NCI-H345 treated with DMSO at 0.1 percent for 48 hours (cell line): ENCODE measurements around the gene RGS9.
A peak's percentile ranks its signal among the peaks of the same experiment; 100 is the strongest.
"Not testable (repeated sequence)": the region's sequence is repeated elsewhere in the genome, so short reads cannot be mapped to it uniquely, and the experiment has no call there.

Experiments
- DNase-seq: peaks from one replicate; lab custom pipeline; 2025; ENCODE audit not compliant: unreplicated experiment; lab: John Stamatoyannopoulos, UW

RGS9 gene

DNA sequence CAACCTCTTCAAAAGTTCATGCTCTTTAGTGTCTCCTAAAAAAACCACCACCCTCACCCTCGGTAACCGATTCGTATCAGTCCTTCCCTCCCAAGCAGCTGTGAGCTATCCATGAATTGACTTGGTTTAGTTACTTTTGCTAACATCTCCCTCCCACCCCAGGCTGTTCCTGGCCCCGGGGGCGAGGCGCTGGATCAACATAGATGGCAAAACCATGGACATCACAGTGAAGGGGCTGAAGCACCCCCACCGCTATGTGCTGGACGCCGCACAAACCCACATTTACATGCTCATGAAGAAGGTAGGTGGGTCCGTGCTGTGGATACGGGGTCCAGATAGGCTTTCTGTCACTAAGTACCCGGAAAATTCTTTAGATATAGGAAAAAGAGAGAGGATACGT lies 66.8 kb downstream of the RGS9 start:
- no peak for DNase-seq

DNA sequence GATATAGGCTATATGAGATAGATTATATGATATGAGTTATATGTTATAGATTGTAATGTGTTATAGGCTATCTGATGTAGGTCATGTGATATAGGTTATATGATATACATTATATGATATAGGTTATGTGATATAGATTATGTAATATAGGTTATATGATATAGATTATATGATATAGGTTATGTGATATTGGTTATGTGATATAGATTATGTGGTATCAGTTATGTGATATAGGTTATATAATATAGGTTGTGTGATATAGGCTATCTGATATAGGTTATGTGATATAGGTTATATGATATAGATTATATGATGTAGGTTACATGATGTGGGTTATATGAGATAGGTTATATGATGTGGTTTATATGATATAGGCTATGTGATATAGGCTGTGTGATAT lies 68.5 kb downstream of the RGS9 start:
- no peak for DNase-seq

DNA sequence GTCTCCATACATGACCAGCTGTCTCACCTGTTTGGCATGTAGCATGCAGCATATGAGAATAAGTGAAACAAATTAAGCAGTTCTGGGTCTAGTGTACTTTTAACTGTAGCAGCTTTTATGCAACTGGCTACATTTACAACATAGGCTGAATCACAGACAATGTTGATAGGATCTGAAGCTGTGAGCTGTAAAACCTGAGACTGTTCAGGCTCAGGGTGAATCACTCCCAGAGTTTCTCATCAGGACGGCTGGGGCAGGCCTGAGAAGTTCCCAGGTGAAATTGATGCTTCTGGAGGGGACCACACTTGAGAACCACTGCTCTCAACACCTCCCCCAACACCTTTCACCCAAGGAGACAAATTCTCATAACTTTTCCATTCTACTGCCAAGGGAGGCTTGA lies 70.3 kb downstream of the RGS9 start:
- not testable (repeated sequence) for DNase-seq

DNA sequence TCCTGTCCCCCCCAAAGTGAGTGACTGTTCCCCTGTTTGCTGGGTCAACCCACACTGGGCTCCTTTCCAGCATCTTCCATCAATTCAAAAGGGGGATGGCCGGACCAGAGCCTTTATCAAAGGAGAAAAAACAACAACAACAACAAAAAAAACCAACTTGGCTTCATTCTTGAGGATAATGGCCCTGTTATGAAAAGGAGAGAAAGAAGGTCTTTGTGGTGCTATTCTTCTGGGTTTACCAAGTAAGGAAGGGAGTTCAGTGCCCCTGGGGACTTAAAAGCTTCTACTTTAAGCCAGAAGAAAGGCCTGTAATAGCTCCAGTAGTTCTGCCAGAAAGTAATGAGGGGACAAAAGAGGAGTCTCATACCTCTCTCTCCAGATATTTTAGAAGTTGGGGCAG lies 71.5 kb downstream of the RGS9 start:
- DNase-seq: no peak

DNA sequence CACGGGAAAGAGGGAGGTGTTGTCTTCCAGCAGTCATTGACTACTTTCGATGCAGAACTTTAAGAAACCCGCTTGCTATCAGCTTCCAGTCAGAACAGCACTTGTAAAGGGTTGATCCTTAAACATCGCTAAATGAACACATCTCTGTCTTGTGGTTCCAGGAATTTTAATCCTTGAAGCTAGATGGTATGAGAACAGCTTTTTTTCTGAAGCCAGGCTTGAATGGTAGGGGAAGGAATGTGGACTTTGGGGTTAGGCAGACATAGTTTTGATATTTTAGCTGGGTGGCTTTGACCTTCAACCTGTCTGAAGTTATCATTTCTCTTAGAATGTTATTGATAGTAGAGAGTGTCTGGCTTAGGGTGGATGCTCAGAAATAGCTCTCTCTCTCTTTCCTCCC lies 81.1 kb downstream of the RGS9 start:
- DNase-seq: no peak

DNA sequence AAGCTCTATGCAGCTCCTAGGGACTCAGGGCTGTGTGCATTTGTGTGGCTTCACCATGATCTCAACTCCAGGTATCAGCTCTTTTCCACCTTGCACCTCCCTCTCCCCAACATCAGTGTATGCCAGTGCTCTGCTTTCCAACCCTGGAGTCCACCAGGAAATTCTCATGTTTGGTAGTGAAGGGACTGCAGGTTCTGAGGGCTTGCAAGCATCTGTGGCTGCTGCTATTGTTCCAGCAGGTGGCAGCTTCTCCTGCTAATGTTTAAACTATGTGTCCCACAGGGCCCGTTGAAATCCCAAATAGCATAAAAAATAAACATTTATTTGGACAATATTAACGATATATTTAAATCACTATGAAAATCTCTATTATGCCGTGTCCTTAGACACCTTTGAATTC lies 82.0 kb downstream of the RGS9 start:
- DNase-seq: no peak

DNA sequence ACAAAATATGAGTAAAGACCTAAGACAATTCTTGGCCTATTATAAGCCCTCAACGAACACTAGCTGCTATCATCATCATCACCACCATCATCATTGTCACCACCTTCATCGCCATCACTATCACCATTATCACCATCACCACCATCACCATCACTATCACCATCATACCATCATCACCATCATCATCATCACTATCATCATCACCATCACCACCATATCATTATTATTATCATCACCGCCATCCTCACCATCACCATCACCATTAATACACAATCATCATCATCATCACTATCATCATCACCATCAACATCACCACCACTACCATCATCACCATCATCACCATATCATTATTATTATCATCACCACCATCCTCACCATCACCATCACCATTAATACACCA lies 82.5 kb downstream of the RGS9 start:
- DNase-seq: no peak

DNA sequence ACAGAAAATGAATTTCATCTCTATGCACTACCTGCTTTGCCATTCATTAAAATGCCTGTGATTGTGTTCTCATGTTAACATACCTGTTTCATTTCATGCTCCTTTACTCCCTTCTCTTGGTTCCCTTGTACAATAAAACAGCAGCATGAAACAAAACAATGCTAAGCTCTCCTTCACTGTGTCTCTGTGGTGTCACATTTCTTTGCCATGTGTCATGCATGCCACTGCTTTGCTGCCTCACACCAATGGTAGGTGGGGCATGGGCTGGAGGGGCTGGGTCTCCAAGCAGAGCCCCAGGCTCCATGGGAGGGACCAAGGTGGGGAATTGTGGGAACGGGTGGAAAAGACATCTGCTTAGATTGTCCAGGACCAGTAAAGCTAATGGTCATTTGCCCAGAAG lies 83.6 kb downstream of the RGS9 start:
- no peak for DNase-seq

DNA sequence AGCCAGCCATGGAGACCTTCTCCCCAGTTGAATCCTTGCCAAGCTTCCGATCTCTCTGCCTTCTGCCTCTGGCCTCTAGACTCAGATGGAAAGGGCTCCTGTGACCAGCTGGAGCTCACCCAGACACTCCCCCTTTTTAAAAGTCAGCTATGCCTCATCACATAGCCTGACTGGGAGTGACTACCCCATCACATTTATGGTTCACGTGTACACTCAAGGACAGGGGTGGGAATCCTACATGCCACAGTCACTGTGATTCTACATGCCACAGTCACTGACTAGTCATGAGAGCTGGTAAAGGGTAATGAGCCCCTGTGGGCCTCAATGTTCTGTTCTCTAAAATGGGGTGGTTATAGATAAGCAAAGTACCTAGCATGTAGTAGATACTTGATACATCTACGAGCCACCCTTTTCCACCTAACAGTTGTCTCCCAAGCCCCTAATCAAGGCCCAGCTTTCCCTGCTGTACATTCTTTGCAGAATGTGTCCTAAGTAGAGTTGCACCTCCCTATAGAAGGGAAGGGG lies 85.1 kb downstream of the RGS9 start:
- DNase-seq: no peak

DNA sequence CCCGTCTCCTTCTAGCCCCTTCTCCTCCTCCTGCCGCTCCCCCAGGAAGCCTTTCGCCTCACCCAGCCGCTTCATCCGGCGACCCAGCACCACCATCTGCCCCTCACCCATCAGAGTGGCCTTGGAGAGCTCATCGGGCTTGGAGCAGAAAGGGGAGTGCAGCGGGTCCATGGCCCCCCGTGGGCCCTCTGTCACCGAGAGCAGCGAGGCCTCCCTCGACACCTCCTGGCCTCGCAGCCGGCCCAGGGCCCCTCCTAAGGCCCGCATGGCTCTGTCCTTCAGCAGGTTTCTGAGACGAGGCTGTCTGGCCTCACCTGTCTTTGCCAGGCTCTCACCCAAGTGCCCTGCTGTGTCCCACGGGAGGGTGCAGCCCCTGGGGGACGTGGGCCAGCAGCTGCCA lies 87.9 kb downstream of the RGS9 start:
- no peak for DNase-seq

DNA sequence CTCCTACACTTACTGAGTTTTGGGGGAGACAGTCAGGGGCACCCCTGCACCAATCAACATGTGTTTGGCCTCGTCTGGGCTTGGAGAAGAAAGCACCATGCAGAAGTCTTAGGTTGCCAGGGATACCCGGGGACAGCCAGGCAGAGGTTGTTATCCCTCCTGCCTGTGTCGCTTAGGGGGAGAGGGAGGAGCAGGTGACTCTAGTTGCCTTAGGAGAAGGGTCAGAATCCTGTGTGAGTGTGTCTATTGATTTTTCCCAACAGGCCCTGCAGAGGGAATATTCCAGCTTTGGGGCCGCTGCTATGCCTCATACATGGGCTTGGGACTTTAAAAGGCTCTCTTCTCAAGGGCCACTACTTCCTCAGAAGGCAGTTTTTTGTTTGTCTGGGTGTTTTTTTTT lies 89.1 kb downstream of the RGS9 start:
- DNase-seq: no peak

DNA sequence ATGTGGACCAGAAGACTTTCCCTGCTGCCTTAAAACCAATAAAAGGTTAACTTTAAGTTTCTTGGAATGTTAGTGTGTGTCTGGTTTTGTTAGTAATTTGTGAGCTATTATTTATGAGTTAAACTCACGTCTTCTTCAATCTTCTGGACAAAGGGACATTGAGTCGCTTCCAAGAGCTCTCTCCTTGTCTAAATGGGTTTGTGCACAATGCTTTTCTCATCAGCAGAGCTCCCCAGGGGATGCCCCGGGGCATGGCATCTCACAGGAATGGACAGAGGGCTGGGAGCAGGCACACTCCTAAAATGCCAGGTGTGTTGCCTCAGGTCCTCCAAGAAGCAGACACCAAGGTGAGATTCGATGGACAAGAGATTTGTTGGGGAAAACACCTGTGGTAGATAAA lies 90.5 kb downstream of the RGS9 start:
- DNase-seq: no peak

DNA sequence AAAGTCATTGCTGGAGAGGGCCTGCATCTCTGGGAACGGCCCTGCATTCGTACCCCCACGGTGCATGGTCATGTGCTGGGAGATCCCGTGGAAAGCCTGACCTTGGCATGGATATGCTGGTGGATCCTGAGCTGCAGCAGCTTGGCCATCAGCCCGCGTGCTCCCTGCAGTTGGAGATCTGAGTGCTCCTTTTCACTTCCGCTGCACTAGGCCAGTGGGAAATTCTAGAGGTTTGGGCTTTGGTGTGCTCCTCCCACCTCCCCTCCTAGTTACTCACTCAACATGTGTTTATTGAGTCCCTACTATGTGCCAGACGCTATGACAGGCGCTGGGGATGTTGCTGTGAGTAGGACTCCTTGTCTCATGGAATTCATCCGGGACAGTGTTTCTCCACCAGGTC lies 91.1 kb downstream of the RGS9 start:
- DNase-seq: no peak

DNA sequence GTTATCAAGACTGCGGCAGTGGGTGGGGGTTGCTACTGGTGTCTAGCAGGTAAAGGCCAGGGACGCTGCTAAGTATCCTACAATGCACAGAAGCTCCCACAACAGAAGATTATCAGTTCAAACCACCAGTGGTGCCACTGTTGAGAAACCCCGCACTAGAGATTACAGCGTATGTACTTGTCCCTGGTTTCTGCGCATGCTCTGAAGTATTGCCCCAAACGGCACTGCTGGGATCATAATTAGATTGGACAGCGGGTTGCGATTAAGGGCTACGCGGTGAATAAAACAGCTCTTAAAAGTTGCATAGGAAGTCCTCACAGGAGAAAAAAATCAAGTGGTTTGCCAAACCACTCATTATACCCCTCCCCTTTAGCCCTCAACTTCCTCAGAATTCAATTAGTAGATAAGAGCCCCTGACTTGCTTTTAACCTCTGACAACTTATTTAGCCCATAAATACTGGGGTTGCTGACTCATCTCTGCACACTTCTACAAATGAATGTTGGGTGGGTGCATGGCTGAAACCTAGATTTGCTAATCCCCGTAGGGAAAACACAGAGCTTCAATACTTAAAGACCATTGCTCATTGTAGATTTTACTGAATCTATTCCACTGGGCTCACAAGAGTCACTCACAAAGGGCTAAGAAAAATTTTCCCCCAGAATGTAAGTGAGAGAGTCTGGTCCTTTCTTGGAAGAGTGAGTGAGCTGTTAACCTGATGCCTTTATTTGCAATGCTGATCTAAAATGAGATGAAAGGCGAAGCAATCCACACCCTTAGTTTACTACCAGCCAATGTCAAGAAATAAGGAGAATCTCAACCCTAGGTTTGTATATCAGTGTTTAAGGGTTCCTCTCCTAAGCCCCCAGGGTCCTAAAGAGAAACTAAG lies 91.8 kb downstream of the RGS9 start:
- DNase-seq: no peak

DNA sequence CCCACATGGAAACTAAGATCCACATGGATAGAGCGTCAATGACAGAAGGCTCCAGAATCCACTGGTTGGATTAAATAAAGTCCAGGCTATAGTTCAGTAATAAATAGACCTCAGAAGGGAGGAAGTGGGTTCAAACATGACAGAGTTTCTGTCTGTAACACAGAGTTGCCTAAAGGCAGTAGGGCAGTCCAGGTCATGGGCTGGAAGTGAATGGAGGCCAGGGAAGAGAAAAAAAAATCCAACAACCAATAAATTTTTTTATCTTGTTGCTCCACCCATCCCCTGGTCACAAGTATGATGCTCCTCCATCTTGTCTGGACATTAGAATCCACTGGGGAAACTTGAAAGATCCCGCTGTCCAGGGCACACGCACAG lies 92.4 kb downstream of the RGS9 start:
- DNase-seq: no peak

DNA sequence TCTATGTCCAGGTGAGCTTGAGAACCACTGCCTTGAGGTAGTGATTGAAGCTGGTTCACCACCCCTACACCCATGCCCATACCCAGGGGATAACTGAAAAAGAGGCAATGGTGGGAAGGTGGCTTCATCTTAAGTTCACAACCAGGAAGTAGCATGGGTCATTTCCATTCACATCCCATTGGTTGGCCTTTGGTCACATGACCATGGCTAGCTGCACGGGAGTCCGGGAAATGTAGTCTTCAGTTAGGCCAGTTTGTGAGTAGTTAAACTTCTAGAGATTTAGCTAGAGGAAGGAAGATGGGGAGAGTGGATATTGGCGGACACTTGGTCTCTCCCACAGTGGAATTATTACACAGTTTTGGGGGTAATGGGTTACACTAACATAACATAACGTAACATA lies 92.9 kb downstream of the RGS9 start:
- no peak for DNase-seq

DNA sequence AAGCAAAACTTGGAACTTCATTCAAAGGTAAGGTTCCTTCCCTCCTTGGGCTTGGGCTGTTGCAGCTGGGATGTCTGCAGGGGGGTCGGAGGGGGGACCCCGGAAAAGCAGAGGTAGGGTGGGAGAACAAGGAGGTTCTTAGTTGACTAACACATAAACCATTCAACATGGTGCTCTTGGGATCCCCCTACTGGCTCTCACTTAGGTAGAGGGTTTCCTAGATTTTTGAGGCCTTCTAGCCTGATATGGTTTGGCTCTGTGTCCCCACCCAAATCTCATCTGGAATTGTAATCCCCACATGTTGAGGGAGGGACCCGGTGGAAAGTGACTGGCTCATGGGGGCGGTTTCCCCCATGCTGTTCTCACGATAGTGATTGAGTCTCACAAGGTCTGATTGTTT lies 93.9 kb downstream of the RGS9 start:
- DNase-seq: no peak

DNA sequence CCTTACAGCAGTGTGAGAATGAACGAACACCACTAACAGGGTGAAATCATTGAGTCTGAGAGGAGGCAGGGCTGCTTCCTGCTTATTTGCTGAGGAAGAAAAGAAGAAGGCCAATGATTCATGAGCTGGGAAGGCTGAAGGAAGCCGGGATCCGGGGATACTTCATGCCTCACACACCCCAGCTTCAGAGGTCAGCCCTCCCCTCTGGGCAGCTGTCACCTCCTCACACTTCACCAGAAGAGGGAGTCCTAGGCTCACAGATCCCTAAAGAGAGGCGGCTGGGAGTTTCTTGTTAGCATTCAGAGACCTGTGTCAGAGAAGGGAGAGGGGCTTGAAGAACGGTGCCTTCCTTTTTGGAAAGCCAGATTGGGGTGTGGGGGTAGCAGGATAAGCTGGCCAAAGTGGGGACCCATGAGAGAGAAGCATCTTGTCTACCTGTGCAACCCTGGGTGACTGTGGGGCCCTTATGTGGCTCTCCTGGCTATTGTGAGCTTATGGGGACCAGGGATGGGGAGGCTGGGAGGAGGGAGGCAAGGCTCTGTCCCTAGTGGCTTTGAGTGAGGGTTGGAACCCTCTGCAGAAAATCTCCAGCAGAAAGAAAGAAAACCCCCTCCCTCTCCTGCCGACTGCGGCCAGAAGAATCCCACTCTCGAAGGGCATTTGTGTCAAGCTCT lies 94.6 kb downstream of the RGS9 start:
- peak; percentile 38 for DNase-seq

DNA sequence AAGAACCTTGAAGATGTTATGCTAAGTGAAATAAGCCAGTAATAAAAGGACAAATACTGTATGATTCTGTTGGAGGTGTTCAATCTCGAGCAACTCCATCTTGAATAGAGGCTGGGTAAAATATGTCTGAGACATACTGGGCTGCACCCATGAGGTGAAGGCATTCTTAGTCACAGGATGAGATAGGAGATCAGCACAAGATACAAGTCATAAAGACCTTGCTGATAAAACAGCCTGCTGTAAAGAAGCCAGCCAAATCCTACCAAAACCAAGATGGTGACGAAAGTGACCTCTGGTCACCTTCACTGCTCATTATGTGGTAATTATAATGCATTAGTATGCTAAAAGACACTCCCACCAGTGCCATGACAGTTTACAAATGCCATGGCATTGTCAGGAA lies 98.1 kb downstream of the RGS9 start:
- DNase-seq: no peak

DNA sequence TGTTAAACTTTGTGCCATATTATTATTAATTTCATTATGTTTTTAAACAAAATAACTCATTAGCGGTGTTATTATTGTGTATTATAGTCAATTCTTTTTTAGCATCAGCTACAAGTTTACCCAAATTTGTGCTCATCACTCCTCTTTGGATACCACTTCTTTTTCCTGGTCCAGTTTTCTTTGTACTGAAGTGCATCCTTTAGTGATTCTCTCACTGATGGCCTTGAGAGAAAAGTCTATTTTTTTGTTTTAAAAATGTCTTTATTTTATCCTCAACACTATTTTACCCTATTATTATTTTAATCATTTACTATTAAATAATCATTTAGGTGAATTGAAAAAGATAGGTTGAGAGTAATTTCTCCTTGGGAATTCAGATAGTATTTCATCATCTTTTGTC lies 99.2 kb downstream of the RGS9 start:
- DNase-seq: no peak

DNA sequence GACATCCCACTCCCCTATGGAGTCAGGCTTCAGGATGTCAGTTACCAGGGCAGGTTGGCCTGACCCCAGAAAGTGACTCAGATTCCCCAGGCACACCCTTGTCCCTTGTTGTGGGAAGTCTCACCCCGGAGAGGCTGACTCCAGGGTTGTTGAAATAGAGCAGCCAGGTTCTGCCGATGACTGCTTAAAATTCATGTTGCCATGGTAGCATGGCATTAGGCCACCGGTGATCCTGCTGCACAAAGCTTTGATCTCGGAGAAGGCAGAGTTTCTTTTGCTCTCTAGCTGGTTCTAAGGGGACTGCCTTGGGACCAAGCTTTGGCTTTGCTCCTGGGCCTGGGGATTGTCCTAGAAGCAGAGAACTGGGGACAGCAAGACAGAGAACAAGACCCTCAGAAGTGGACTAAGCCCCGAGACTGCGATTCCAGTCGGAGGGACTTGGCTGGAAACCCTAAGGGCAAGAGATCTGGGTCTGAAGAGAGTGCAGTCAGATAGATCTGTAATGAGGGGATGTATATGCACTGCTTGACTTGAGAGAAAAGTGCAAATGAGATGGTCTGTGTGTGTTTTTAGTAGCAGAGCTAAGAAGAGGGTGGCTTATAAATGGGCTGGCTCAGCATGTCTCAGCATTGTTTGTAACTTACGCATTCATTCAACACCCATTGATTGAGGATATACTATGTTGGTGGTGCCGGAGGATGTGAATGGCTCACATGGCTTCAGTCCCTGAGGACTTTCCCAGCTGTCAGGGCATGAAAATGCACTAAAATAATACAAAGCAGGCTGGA lies 106.9 kb downstream of the RGS9 start:
- DNase-seq: peak; percentile 52

DNA sequence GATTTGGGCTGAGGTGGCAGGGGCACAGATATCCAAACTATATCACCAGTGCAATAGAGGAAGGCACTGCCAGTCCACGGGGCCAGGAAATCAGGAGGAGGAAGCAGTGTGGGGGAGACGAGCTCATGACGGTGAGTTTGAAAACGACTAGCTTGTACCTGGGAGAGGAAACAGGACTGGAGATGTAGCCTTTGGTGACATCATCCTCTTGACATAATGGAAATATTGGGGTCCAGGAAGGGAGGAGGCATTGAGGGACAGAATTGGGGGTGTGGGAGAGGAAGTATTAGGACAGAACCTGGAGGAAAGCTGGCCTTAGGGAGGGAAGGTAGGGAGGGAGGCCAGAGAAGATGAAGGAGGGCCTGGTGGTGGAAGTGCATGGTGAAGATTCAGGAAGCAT lies 109.1 kb downstream of the RGS9 start:
- no peak for DNase-seq
